PC-3 (cell line): ENCODE data around the gene CEL.

Experiments used
- EZH2 ChIP-seq: fragments of 300-600 bp; sonication (generic); IDR thresholded peaks from one replicate; pipeline ENCODE4 v1.6.1; 2017; ENCODE audit warnings: antibody characterized with exemption, mild to moderate bottlenecking, low read length; ENCODE audit not compliant: unreplicated experiment
- EZH2phosphoT487 ChIP-seq: fragments of 300-600 bp; sonication (generic); IDR thresholded peaks from 2 replicates; pipeline ENCODE4 v1.6.1; 2018; ENCODE audit warnings: mild to moderate bottlenecking, antibody characterized with exemption, low read length, borderline replicate concordance
- TF ChIP-seq, protein P1 (sequence below): fragments of 300-600 bp; sonication (generic); conservative IDR thresholded peaks from 2 replicates; pipeline ENCODE4 v1.5.1; 2017; ENCODE audit warnings: antibody characterized with exemption, low read depth, mild to moderate bottlenecking, low read length

DNA sequence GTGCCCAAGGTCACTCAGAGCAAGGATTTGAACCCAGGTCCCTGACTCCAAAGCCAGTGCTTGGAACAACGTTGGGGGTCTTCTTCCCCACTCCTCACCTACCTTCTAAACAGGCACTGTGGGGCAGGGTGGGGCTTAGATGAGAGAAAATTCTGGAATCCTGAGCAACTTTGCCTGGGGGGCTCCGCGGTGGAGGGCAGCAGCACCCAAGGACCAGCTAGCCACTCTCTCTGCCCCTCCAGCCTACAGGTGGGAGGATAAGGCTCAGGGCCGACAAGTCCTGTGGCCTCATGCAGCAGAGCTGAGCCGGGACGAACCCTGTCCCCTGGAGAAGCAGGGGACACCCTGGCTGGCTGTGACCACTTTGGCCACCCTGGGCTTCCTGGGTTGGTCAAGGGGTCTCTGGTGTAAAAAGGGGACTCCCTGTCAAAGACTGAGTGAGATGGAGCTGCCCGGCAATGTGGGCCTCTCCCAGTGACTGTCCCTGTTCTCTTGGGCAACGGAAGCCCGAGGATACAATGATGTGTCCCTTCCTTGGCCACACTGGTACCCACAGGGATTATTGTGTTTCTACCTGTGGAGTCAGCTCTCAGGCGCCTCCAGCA lies 26.5 kb downstream of the CEL start:
- TF ChIP-seq, protein P1, sequence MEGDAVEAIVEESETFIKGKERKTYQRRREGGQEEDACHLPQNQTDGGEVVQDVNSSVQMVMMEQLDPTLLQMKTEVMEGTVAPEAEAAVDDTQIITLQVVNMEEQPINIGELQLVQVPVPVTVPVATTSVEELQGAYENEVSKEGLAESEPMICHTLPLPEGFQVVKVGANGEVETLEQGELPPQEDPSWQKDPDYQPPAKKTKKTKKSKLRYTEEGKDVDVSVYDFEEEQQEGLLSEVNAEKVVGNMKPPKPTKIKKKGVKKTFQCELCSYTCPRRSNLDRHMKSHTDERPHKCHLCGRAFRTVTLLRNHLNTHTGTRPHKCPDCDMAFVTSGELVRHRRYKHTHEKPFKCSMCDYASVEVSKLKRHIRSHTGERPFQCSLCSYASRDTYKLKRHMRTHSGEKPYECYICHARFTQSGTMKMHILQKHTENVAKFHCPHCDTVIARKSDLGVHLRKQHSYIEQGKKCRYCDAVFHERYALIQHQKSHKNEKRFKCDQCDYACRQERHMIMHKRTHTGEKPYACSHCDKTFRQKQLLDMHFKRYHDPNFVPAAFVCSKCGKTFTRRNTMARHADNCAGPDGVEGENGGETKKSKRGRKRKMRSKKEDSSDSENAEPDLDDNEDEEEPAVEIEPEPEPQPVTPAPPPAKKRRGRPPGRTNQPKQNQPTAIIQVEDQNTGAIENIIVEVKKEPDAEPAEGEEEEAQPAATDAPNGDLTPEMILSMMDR = no peak
- TF ChIP-seq EZH2 = no peak
- TF ChIP-seq EZH2phosphoT487 = no peak
